ENCODE data around the gene CSNK2A2.

The CSNK2A2 gene

DNA sequence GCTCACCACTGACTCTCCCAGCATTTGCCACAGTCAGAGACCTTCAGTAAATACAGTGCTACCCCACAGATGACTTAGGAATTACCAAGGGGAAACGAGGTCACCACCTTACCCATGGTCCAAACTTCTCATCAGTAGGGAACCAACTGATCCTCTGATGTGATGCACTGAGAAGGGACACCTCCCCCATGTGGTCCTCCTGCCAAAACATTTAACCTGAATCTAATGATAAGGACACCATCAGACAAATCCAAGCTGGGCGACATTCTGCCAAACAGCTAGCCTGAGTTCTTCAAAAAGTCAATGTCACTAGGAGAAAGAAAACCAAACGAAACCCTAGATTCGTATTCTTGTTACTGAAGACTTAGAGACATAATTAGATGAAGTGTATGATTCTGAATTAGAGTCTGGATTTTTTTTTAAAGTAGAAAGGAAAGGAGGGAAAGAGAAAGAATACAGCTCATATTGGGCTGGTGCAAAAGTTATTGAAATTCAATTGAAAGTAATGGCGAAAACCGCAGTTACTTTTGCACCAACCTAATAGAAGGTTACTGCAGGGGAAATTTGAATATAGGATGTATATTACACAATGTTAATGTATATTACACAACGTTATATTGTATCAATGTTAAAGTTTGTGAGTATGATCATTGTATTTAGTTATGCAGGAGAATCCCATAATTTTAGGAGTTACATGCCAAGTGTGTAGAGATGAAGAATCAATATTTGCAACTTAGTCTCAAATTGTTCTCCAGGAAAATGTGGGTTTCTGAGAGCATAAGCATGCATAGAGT is 2.3 kb upstream of the CSNK2A2 start:
- peaks cover 5 to 20% (median 17%) of the 10 kb centered on the region in 5 donors for H3K4me1 ChIP-seq (ENCODE audit: control insufficient read depth in 5 of 5, insufficient read depth in 5 of 5, low read length in 5 of 5)
- no peaks in the 10 kb centered on the region for H3K27me3 ChIP-seq (ENCODE audit: control insufficient read depth in 5 of 5, insufficient read depth in 4 of 5, low read length in 5 of 5)
- no peak overlapping the region for H3K27ac ChIP-seq (ENCODE audit: low read depth, low read length)
- no peaks in the 10 kb centered on the region for H3K9me3 ChIP-seq (ENCODE audit: control insufficient read depth in 5 of 5, low read length in 5 of 5)
- H3K4me3 ChIP-seq (ENCODE audit: low read depth in 1 of 5, low read length in 5 of 5): no peak overlapping the region
- H3K9ac ChIP-seq (ENCODE audit: low read length in 5 of 5): no peak overlapping the region
- peaks cover 1 to 10% (median 4%) of the 10 kb centered on the region in 5 donors for H3K36me3 ChIP-seq (ENCODE audit: control insufficient read depth in 5 of 5, insufficient read depth in 5 of 5, low read length in 5 of 5)

DNA sequence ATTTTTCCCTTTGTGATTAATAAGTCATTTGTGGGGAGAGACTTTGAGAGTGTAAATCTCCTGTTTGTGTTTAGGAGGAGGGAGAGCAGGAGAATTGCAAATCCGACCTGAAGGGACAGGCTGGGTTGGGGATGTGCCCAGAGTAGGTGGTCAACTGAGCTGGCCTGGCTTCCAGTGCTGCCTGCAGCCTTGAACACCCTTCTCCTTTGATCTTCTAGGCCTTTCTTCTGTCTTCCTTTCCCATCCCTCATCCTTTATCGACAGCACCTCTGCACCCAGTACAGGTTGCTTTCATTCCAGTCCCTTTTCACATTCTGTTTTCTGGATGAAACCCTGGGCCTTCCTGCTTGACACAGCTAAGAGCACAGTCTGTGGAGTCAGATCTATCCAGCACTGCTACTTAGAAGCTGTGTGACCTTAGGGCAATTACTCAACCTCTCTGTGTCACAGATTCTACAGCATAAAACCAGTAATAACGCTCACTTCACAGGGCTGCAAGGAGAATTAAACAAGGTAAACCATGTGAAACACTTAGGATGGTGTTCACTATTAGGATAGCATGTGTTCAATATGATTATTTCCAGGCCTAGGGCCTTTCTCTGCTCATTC is 1.0 kb upstream of the CSNK2A2 start:
- peaks cover 5 to 20% (median 17%) of the 10 kb centered on the region in 5 donors for H3K4me1 ChIP-seq (ENCODE audit: control insufficient read depth in 5 of 5, insufficient read depth in 5 of 5, low read length in 5 of 5)
- no peak overlapping the region for H3K27ac ChIP-seq (ENCODE audit: low read depth, low read length)
- H3K36me3 ChIP-seq (ENCODE audit: control insufficient read depth in 5 of 5, insufficient read depth in 5 of 5, low read length in 5 of 5): peaks cover 10 to 20% (median 13%) of the 10 kb centered on the region in 5 donors
- no peaks in the 10 kb centered on the region for H3K9me3 ChIP-seq (ENCODE audit: control insufficient read depth in 5 of 5, low read length in 5 of 5)
- no peaks in the 10 kb centered on the region for H3K27me3 ChIP-seq (ENCODE audit: control insufficient read depth in 5 of 5, insufficient read depth in 4 of 5, low read length in 5 of 5)
- H3K9ac ChIP-seq (ENCODE audit: low read length in 5 of 5): no peak overlapping the region
- H3K4me3 ChIP-seq (ENCODE audit: low read depth in 1 of 5, low read length in 5 of 5): peak overlapping the region in 2 of 5 donors; percentile 76

DNA sequence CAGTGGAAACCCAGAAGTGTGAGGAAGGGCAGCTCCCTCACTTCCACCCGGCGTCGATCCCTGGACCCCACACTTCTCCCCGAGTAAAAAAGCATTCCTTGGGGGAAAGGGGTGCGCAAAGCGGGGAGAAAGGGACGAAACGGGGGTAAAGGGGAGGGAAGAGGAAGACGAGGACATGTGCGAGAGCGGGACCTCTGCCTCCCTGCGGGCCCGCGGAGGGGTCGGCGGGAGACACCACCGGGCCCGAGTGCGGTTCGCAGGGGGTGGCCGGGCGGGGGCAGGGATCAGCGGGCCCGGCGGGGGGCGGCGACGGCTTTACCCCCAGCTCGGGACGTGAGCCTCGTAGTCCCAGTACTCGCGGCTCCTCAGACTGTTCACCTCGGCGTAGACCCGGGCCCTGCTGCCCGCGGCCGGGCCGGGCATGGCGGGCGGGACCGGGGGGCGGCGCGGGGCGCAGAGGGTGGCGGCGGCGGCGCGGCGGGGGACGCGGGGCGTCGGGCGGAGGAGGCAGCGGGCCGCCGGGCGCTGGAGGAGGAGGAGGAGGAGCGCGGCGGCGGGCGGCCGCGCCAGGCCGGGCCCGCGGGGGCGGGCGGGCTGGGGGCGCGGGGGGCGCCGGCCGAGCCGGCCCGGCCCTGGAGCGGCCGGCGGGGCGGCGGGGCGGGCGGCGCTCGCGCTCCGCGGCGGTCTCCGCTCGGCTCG is 443 bp downstream of the CSNK2A2 start:
- peaks cover 5 to 20% (median 17%) of the 10 kb centered on the region in 5 donors for H3K4me1 ChIP-seq (ENCODE audit: control insufficient read depth in 5 of 5, insufficient read depth in 5 of 5, low read length in 5 of 5)
- H3K36me3 ChIP-seq (ENCODE audit: control insufficient read depth in 5 of 5, insufficient read depth in 5 of 5, low read length in 5 of 5): peaks cover 18 to 35% (median 25%) of the 10 kb centered on the region in 5 donors
- peak overlapping the region; percentile 76 to 94 (median 83) for H3K4me3 ChIP-seq (ENCODE audit: low read depth in 1 of 5, low read length in 5 of 5)
- no peaks in the 10 kb centered on the region for H3K9me3 ChIP-seq (ENCODE audit: control insufficient read depth in 5 of 5, low read length in 5 of 5)
- H3K27ac ChIP-seq (ENCODE audit: low read depth, low read length): peak overlapping the region; percentile 31
- no peaks in the 10 kb centered on the region for H3K27me3 ChIP-seq (ENCODE audit: control insufficient read depth in 5 of 5, insufficient read depth in 4 of 5, low read length in 5 of 5)
- H3K9ac ChIP-seq (ENCODE audit: low read length in 5 of 5): peak overlapping the region; percentile 86 to 96 (median 92)

DNA sequence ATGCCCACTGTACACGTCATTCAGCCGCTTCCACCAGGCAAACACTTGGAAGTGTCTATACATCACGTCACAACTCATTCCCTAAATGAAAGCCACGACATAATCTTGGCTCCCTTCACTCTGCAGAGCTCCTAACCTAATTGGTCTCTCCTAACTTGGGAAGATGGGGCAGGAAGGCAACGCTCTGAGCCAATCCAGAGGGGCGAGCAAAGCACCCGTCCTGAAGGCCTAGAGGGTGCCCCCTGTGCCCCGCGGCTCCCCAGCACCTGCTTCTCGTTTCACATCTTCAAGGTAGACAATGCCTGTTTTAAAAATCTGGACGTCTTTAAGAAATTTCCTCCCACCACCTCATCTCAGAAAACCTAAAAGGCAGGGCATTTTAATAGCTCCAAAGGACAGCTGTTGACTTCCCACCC is 1.0 kb downstream of the CSNK2A2 start:
- Histone ChIP-seq H3K9ac (ENCODE audit: low read length in 5 of 5) (peak overlapping the region; percentile 86 to 96 (median 92)), H3K4me1 (ENCODE audit: control insufficient read depth in 5 of 5, insufficient read depth in 5 of 5, low read length in 5 of 5) (peaks cover 5 to 20% (median 17%) of the 10 kb centered on the region in 5 donors), H3K36me3 (ENCODE audit: control insufficient read depth in 5 of 5, insufficient read depth in 5 of 5, low read length in 5 of 5) (peaks cover 22 to 40% (median 30%) of the 10 kb centered on the region in 5 donors), H3K27ac (ENCODE audit: low read depth, low read length) (peak overlapping the region; percentile 31), H3K27me3 (ENCODE audit: control insufficient read depth in 5 of 5, insufficient read depth in 4 of 5, low read length in 5 of 5) (no peaks in the 10 kb centered on the region), H3K9me3 (ENCODE audit: control insufficient read depth in 5 of 5, low read length in 5 of 5) (no peaks in the 10 kb centered on the region), H3K4me3 (ENCODE audit: low read depth in 1 of 5, low read length in 5 of 5) (peak overlapping the region; percentile 76 to 94 (median 83))

DNA sequence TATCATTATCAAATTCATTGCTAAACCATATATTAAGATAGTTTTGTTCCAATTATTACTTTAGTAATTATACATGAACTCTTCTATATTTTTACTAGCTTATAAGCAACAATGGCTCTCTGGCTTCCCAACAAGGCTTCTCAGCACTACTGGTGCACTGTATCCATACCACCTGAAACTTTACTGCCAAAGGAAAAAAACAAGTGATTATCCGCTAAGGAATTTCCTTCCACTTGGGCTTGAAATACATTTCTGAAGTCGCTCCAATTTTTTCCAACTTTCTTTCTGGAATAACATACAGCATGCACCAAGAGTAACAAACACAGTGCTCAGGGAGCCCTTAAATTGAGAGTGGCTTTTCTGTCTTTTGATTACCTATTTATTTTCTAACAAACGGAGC is 2.1 kb downstream of the CSNK2A2 start:
- Histone ChIP-seq H3K36me3 (ENCODE audit: control insufficient read depth in 5 of 5, insufficient read depth in 5 of 5, low read length in 5 of 5) (peaks cover 30 to 48% (median 39%) of the 10 kb centered on the region in 5 donors), H3K4me1 (ENCODE audit: control insufficient read depth in 5 of 5, insufficient read depth in 5 of 5, low read length in 5 of 5) (peaks cover 5 to 20% (median 17%) of the 10 kb centered on the region in 5 donors), H3K9ac (ENCODE audit: low read length in 5 of 5) (no peak overlapping the region), H3K4me3 (ENCODE audit: low read depth in 1 of 5, low read length in 5 of 5) (no peak overlapping the region), H3K27me3 (ENCODE audit: control insufficient read depth in 5 of 5, insufficient read depth in 4 of 5, low read length in 5 of 5) (no peaks in the 10 kb centered on the region), H3K27ac (ENCODE audit: low read depth, low read length) (no peak overlapping the region), H3K9me3 (ENCODE audit: control insufficient read depth in 5 of 5, low read length in 5 of 5) (no peaks in the 10 kb centered on the region)

DNA sequence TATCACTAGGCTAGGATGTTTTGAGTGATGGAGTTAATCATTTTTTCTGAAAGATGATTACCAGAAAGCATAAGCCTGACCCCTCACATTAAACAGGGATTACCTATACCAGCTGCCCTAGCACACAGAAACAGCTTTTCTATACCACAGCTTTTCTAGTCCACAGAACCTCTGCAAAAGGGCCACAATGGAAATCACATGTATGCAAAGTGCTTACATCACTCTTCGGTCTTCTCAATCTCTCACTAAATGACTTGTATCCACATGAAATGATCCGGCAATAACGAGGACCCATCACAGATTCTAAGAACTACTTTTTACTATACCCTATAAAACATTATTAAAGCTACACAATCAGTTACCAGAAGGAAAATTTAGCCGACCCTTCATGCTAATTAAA is 2.6 kb downstream of the CSNK2A2 start:
- Histone ChIP-seq H3K27ac (ENCODE audit: low read depth, low read length) (no peak overlapping the region), H3K4me3 (ENCODE audit: low read depth in 1 of 5, low read length in 5 of 5) (no peak overlapping the region), H3K4me1 (ENCODE audit: control insufficient read depth in 5 of 5, insufficient read depth in 5 of 5, low read length in 5 of 5) (peaks cover 5 to 20% (median 17%) of the 10 kb centered on the region in 5 donors), H3K9me3 (ENCODE audit: control insufficient read depth in 5 of 5, low read length in 5 of 5) (no peaks in the 10 kb centered on the region), H3K36me3 (ENCODE audit: control insufficient read depth in 5 of 5, insufficient read depth in 5 of 5, low read length in 5 of 5) (peaks cover 34 to 50% (median 43%) of the 10 kb centered on the region in 5 donors), H3K27me3 (ENCODE audit: control insufficient read depth in 5 of 5, insufficient read depth in 4 of 5, low read length in 5 of 5) (no peaks in the 10 kb centered on the region), H3K9ac (ENCODE audit: low read length in 5 of 5) (no peak overlapping the region)

DNA sequence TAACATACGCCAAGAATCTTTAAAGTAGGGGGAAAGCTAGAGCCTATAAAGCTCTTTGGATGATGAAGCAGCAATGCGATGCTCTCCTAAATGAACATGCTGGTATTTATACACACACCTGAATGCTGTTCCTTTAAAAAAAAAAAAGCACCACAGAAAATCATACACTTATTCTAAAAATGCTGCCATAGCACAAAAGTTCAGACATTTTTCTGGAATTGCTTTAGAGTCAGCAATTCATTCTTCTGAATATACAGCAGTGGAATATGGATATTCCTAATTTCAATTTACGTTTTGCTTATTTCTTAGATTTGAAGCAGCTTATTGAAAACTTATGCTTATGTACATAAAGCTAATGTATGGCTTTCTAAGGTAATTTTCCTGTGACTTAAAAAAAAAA is 3.1 kb downstream of the CSNK2A2 start:
- Histone ChIP-seq H3K27me3 (ENCODE audit: control insufficient read depth in 5 of 5, insufficient read depth in 4 of 5, low read length in 5 of 5) (no peaks in the 10 kb centered on the region), H3K27ac (ENCODE audit: low read depth, low read length) (no peak overlapping the region), H3K4me1 (ENCODE audit: control insufficient read depth in 5 of 5, insufficient read depth in 5 of 5, low read length in 5 of 5) (peaks cover 5 to 20% (median 17%) of the 10 kb centered on the region in 5 donors), H3K36me3 (ENCODE audit: control insufficient read depth in 5 of 5, insufficient read depth in 5 of 5, low read length in 5 of 5) (peaks cover 36 to 55% (median 46%) of the 10 kb centered on the region in 5 donors), H3K9ac (ENCODE audit: low read length in 5 of 5) (no peak overlapping the region), H3K4me3 (ENCODE audit: low read depth in 1 of 5, low read length in 5 of 5) (no peak overlapping the region), H3K9me3 (ENCODE audit: control insufficient read depth in 5 of 5, low read length in 5 of 5) (no peaks in the 10 kb centered on the region)

DNA sequence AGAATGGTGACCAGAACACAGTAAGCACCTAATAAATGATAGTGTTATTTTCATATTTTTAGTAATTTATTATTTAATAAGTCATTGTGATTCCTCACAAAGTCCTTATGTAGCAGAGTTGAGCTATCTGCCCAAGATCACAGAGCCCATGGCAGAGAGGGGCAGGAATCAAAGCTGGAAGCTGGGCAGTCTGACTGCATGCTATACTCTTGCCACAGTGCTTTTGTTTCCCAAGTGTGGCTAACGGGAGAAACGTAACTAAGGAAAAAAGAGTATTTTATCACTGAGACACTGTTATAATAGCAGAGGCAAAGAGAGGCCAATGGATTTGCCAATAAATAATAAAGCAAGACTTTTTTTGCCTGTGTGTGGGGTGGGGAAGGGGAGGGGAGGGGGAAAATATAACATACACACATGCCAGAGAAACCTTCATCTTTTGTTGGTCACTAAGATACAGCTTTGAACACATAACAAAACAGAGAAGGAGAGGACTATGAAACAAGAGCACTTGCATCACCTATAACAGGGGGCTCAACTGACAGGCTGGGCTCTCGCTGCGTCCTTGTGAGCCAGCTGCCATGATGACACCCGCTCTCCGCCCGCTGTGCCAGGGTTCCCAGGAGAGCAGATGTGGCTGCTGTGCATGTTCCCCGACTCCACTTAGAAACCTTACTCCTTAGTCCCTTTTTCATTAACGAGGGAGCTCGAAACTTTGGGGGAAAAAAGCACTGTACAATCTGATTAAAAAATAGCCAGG is 10.1 kb downstream of the CSNK2A2 start:
- H3K36me3 ChIP-seq (ENCODE audit: control insufficient read depth in 5 of 5, insufficient read depth in 5 of 5, low read length in 5 of 5): peaks cover 57 to 83% (median 73%) of the 10 kb centered on the region in 5 donors
- no peak overlapping the region for H3K9ac ChIP-seq (ENCODE audit: low read length in 5 of 5)
- no peak overlapping the region for H3K4me3 ChIP-seq (ENCODE audit: low read depth in 1 of 5, low read length in 5 of 5)
- H3K27ac ChIP-seq (ENCODE audit: low read depth, low read length): no peak overlapping the region
- H3K9me3 ChIP-seq (ENCODE audit: control insufficient read depth in 5 of 5, low read length in 5 of 5): no peaks in the 10 kb centered on the region
- H3K27me3 ChIP-seq (ENCODE audit: control insufficient read depth in 5 of 5, insufficient read depth in 4 of 5, low read length in 5 of 5): no peaks in the 10 kb centered on the region
- peaks cover 0 to 8% (median 0%) of the 10 kb centered on the region in 5 donors for H3K4me1 ChIP-seq (ENCODE audit: control insufficient read depth in 5 of 5, insufficient read depth in 5 of 5, low read length in 5 of 5)

DNA sequence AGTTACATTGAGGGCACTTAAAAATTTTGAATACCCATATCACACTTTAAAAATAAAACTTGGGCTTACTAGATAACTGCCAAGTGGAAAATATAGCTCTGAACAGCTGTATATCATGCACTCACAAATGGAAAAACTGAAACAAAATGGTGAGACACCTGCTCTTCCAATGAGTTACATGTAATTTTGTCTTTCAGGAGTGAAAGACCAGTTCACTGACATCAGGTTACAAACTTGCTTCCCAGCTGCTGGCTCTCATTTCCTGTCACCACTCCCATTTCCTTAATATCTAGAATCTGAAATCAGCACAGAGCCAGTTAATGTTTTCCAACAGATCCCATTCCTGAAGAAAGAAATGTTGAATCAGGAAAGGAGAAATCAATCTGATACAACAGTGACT is 10.8 kb downstream of the CSNK2A2 start:
- Histone ChIP-seq H3K27ac (ENCODE audit: low read depth, low read length) (no peak overlapping the region), H3K27me3 (ENCODE audit: control insufficient read depth in 5 of 5, insufficient read depth in 4 of 5, low read length in 5 of 5) (no peaks in the 10 kb centered on the region), H3K9me3 (ENCODE audit: control insufficient read depth in 5 of 5, low read length in 5 of 5) (no peaks in the 10 kb centered on the region), H3K9ac (ENCODE audit: low read length in 5 of 5) (peak overlapping the region in 1 of 5 donors; percentile 20), H3K36me3 (ENCODE audit: control insufficient read depth in 5 of 5, insufficient read depth in 5 of 5, low read length in 5 of 5) (peaks cover 56 to 81% (median 67%) of the 10 kb centered on the region in 5 donors), H3K4me3 (ENCODE audit: low read depth in 1 of 5, low read length in 5 of 5) (no peak overlapping the region), H3K4me1 (ENCODE audit: control insufficient read depth in 5 of 5, insufficient read depth in 5 of 5, low read length in 5 of 5) (peaks cover 0 to 8% (median 0%) of the 10 kb centered on the region in 5 donors)
